SK-N-SH treated with all-trans-retinoic acid at 6 μM for 48 hours (cell line): ENCODE results near the gene CCL4.
"Not testable (repeated sequence)": the region's sequence is repeated elsewhere in the genome, so short reads cannot be mapped to it uniquely, and the experiment has no call there.

Experiments used
- ATAC-seq: fragments of 200-7000 bp; cut with Tn5 transposase; 3 replicates; pipeline ENCODE4 v1.9.1; 2020; ENCODE audit warnings: mild to moderate bottlenecking, moderate library complexity
- ARNTL ChIP-seq: fragments of 450-650 bp; formaldehyde crosslinking; IDR thresholded peaks from 2 replicates; pipeline ENCODE4 v1.5.0; 2020; ENCODE audit warnings: low read depth, mild to moderate bottlenecking, moderate library complexity, borderline replicate concordance
- CSDC2 ChIP-seq: fragments of 250-450 bp; sonication (Bioruptor Pico); IDR thresholded peaks from 2 replicates; pipeline ENCODE4 v1.5.0; 2020; ENCODE audit warnings: mild to moderate bottlenecking, moderate library complexity
- ESRRG ChIP-seq: fragments of 250-450 bp; sonication (Bioruptor Pico); IDR thresholded peaks from 2 replicates; pipeline ENCODE4 v1.6.1; 2021; ENCODE audit warnings: mild to moderate bottlenecking
- GLIS3 ChIP-seq: fragments of 250-450 bp; sonication (Bioruptor Pico); IDR thresholded peaks from 2 replicates; pipeline ENCODE4 v1.5.0; 2020; ENCODE audit warnings: mild to moderate bottlenecking, moderate library complexity
- ISL1 ChIP-seq: fragments of 250-450 bp; sonication (Bioruptor Pico); IDR thresholded peaks from 2 replicates; pipeline ENCODE4 v2.1.2; 2022; ENCODE audit warnings: mild to moderate bottlenecking, moderate library complexity
- OSR1 ChIP-seq: fragments of 250-450 bp; sonication (Bioruptor Pico); IDR thresholded peaks from 2 replicates; pipeline ENCODE4 v1.8.0; 2022; ENCODE audit warnings: moderate library complexity, mild to moderate bottlenecking, inconsistent platforms
- PPARA ChIP-seq: fragments of 250-450 bp; sonication (Bioruptor Pico); IDR thresholded peaks from 2 replicates; pipeline ENCODE4 v1.5.0; 2020; ENCODE audit warnings: mild to moderate bottlenecking, borderline replicate concordance
- RARB ChIP-seq: fragments of 250-450 bp; sonication (Bioruptor Pico); IDR thresholded peaks from 2 replicates; pipeline ENCODE4 v1.8.0; 2021; ENCODE audit warnings: mild to moderate bottlenecking, moderate library complexity
- SNAI2 ChIP-seq: fragments of 250-450 bp; sonication (Bioruptor Pico); IDR thresholded peaks from 2 replicates; pipeline ENCODE4 v1.5.0; 2020; ENCODE audit warnings: mild to moderate bottlenecking, moderate library complexity
- TCF4 ChIP-seq: fragments of 250-450 bp; sonication (Bioruptor Pico); IDR thresholded peaks from 2 replicates; pipeline ENCODE4 v1.8.0; 2021; ENCODE audit warnings: mild to moderate bottlenecking, moderate library complexity, borderline replicate concordance
- TOX ChIP-seq: fragments of 250-450 bp; sonication (Bioruptor Pico); IDR thresholded peaks from 2 replicates; pipeline ENCODE4 v1.8.0; 2021; ENCODE audit warnings: mild to moderate bottlenecking, moderate library complexity, borderline replicate concordance
- ZC3H10 ChIP-seq: fragments of 250-450 bp; sonication (Bioruptor Pico); IDR thresholded peaks from 2 replicates; pipeline ENCODE4 v1.5.1; 2021; ENCODE audit warnings: mild to moderate bottlenecking, moderate library complexity
- ZFP3 ChIP-seq: fragments of 250-450 bp; sonication (Bioruptor Pico); IDR thresholded peaks from 2 replicates; pipeline ENCODE4 v1.5.0; 2020; ENCODE audit warnings: mild to moderate bottlenecking, moderate library complexity
- ZNF565 ChIP-seq: fragments of 450-650 bp; formaldehyde crosslinking; conservative IDR thresholded peaks from 2 replicates; pipeline ENCODE4 v1.5.0; 2020; ENCODE audit warnings: low read depth, mild to moderate bottlenecking, moderate library complexity
- ZNF70 ChIP-seq: fragments of 450-650 bp; formaldehyde crosslinking; IDR thresholded peaks from 2 replicates; pipeline ENCODE4 v1.5.0; 2020; ENCODE audit warnings: mild to moderate bottlenecking, moderate library complexity
- ZNF8 ChIP-seq: fragments of 450-650 bp; formaldehyde crosslinking; IDR thresholded peaks from 2 replicates; pipeline ENCODE4 v1.5.0; 2020; ENCODE audit warnings: mild to moderate bottlenecking, moderate library complexity
- TF ChIP-seq, protein P1 (sequence below): fragments of 250-450 bp; sonication (Bioruptor Pico); IDR thresholded peaks from 2 replicates; pipeline ENCODE4 v1.8.0; 2021; ENCODE audit warnings: low read depth, mild to moderate bottlenecking, moderate library complexity, borderline replicate concordance
- TF ChIP-seq, protein P2 (sequence below): fragments of 250-450 bp; sonication (Bioruptor Pico); IDR thresholded peaks from 2 replicates; pipeline ENCODE4 v1.5.1; 2021; ENCODE audit warnings: mild to moderate bottlenecking, moderate library complexity
- TF ChIP-seq, protein P3 (sequence below): fragments of 250-450 bp; sonication (Bioruptor Pico); IDR thresholded peaks from 2 replicates; pipeline ENCODE4 v1.8.0; 2020; ENCODE audit warnings: mild to moderate bottlenecking, moderate library complexity, borderline replicate concordance
- TF ChIP-seq, protein P4 (sequence below): fragments of 250-450 bp; sonication (Bioruptor Pico); IDR thresholded peaks from 2 replicates; pipeline ENCODE4 v1.5.0; 2020; ENCODE audit warnings: mild to moderate bottlenecking, moderate library complexity
- TF ChIP-seq, protein P5 (sequence below): fragments of 250-450 bp; sonication (Bioruptor Pico); IDR thresholded peaks from 2 replicates; pipeline ENCODE4 v1.5.1; 2020; ENCODE audit warnings: low read depth, mild to moderate bottlenecking, moderate library complexity

Gene CCL4

DNA sequence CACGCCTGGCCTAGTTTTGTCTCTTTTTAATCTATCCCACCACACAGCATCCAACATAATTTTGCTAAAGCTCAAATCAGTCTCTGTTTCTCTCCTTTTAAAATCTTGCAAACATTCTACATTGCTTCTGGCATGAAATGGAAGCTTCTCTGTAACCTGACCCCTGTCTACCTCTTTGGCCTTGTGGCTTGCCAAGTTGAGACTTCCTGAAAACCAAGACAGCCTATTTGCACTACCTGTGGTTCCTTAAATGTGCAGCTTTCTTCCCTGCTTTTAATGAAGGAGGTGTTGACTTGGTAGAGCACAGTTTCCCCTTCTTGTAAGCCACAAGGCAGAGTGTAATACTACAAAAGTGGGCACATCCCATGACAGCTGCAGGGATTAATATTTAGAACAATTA, 7.6 kb upstream of the CCL4 start:
- TF ChIP-seq RARB (no peak), CSDC2 (CRISPR knock-in tag) (no peak), ZFP3 (CRISPR knock-in tag) (no peak), SNAI2 (no peak), GLIS3 (no peak), OSR1 (CRISPR knock-in tag) (no peak), PPARA (CRISPR knock-in tag) (no peak), TOX (CRISPR knock-in tag) (no peak), ARNTL (no peak), ZNF8 (no peak), ZNF565 (CRISPR knock-in tag) (no peak), ZC3H10 (CRISPR knock-in tag) (no peak), ISL1 (CRISPR knock-in tag) (no peak), ZNF70 (no peak), TCF4 (no peak), ESRRG (CRISPR knock-in tag) (no peak)
- TF ChIP-seq, protein P1, sequence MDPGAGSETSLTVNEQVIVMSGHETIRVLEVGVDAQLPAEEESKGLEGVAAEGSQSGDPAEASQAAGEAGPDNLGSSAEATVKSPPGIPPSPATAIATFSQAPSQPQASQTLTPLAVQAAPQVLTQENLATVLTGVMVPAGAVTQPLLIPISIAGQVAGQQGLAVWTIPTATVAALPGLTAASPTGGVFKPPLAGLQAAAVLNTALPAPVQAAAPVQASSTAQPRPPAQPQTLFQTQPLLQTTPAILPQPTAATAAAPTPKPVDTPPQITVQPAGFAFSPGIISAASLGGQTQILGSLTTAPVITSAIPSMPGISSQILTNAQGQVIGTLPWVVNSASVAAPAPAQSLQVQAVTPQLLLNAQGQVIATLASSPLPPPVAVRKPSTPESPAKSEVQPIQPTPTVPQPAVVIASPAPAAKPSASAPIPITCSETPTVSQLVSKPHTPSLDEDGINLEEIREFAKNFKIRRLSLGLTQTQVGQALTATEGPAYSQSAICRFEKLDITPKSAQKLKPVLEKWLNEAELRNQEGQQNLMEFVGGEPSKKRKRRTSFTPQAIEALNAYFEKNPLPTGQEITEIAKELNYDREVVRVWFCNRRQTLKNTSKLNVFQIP (CRISPR knock-in tag), result no peak
- TF ChIP-seq, protein P2, sequence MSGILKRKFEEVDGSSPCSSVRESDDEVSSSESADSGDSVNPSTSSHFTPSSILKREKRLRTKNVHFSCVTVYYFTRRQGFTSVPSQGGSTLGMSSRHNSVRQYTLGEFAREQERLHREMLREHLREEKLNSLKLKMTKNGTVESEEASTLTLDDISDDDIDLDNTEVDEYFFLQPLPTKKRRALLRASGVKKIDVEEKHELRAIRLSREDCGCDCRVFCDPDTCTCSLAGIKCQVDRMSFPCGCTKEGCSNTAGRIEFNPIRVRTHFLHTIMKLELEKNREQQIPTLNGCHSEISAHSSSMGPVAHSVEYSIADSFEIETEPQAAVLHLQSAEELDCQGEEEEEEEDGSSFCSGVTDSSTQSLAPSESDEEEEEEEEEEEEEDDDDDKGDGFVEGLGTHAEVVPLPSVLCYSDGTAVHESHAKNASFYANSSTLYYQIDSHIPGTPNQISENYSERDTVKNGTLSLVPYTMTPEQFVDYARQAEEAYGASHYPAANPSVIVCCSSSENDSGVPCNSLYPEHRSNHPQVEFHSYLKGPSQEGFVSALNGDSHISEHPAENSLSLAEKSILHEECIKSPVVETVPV (CRISPR knock-in tag), result no peak
- TF ChIP-seq, protein P3, sequence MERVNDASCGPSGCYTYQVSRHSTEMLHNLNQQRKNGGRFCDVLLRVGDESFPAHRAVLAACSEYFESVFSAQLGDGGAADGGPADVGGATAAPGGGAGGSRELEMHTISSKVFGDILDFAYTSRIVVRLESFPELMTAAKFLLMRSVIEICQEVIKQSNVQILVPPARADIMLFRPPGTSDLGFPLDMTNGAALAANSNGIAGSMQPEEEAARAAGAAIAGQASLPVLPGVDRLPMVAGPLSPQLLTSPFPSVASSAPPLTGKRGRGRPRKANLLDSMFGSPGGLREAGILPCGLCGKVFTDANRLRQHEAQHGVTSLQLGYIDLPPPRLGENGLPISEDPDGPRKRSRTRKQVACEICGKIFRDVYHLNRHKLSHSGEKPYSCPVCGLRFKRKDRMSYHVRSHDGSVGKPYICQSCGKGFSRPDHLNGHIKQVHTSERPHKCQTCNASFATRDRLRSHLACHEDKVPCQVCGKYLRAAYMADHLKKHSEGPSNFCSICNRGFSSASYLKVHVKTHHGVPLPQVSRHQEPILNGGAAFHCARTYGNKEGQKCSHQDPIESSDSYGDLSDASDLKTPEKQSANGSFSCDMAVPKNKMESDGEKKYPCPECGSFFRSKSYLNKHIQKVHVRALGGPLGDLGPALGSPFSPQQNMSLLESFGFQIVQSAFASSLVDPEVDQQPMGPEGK (CRISPR knock-in tag), result no peak
- TF ChIP-seq, protein P4, sequence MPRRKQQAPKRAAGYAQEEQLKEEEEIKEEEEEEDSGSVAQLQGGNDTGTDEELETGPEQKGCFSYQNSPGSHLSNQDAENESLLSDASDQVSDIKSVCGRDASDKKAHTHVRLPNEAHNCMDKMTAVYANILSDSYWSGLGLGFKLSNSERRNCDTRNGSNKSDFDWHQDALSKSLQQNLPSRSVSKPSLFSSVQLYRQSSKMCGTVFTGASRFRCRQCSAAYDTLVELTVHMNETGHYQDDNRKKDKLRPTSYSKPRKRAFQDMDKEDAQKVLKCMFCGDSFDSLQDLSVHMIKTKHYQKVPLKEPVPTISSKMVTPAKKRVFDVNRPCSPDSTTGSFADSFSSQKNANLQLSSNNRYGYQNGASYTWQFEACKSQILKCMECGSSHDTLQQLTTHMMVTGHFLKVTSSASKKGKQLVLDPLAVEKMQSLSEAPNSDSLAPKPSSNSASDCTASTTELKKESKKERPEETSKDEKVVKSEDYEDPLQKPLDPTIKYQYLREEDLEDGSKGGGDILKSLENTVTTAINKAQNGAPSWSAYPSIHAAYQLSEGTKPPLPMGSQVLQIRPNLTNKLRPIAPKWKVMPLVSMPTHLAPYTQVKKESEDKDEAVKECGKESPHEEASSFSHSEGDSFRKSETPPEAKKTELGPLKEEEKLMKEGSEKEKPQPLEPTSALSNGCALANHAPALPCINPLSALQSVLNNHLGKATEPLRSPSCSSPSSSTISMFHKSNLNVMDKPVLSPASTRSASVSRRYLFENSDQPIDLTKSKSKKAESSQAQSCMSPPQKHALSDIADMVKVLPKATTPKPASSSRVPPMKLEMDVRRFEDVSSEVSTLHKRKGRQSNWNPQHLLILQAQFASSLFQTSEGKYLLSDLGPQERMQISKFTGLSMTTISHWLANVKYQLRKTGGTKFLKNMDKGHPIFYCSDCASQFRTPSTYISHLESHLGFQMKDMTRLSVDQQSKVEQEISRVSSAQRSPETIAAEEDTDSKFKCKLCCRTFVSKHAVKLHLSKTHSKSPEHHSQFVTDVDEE (CRISPR knock-in tag), result no peak
- ATAC-seq, result no peak

DNA sequence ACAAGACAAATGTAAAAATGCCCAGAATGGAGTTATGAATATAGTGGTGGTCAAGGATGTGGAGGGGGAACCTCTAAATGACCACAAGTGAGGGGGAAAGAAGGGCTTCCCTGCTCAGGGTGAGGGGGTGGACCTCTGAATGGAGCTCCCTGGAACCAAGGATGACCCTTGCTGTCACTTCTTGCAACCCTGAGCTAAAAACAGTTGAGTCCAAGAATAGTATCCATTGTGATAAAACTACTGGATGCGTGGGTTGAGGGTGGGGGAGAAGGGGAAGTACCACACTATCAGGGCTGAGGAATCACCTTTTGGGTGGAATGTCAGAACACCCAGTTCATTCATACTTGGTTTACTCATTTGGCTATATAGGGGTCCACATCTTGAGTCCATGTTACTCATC, 4.6 kb upstream of the CCL4 start:
- not testable (repeated sequence) for ATAC-seq

DNA sequence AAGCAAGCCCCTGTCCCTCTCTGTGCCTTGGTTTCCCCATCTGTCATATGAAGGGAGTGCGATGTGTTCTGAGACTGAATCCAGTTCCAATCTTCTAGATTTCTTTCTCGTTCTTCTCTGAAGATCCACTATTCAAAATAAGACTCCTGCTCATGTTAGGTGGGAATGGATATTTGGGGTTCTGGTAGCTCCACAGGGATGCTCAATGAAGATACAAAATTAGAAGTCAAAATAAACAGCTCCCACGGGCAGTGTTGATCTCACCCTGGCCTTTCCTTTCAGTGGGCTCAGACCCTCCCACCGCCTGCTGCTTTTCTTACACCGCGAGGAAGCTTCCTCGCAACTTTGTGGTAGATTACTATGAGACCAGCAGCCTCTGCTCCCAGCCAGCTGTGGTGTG, 619 bp downstream of the CCL4 start:
- not testable (repeated sequence) for ATAC-seq

DNA sequence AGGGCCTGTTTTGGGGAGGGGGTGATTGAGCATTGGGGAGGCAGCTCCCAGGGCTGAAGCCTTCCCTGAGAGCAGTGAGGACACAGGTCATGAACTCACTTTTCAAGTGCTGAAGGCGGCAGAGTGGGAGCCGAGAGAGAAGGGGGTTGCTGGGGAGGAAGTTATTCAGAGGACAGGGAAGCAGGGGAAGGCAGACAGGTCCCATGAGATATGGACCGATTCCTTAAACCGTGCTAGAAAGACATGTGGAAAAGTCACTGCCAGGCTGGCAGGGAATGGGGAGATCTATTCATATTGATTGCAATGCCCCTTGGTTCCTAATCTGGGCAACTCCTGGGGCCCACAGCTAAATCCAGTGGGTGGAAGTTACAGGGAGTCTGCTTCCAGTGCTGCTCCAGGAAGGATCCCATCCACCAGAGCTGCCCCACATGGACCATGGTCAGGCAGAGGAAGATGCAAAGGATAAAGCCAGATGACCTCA, 1.1 kb downstream of the CCL4 start:
- TF ChIP-seq, protein P5, sequence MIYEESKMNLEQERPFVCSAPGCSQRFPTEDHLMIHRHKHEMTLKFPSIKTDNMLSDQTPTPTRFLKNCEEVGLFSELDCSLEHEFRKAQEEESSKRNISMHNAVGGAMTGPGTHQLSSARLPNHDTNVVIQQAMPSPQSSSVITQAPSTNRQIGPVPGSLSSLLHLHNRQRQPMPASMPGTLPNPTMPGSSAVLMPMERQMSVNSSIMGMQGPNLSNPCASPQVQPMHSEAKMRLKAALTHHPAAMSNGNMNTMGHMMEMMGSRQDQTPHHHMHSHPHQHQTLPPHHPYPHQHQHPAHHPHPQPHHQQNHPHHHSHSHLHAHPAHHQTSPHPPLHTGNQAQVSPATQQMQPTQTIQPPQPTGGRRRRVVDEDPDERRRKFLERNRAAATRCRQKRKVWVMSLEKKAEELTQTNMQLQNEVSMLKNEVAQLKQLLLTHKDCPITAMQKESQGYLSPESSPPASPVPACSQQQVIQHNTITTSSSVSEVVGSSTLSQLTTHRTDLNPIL (CRISPR knock-in tag), result no peak
- no peak for TF ChIP-seq PPARA (CRISPR knock-in tag)
- TF ChIP-seq, protein P1 (CRISPR knock-in tag), result no peak
- TF ChIP-seq ISL1 (CRISPR knock-in tag), result no peak
- TF ChIP-seq ZNF70, result no peak
- TF ChIP-seq ZC3H10 (CRISPR knock-in tag), result no peak
- TF ChIP-seq TCF4, result no peak
- TF ChIP-seq, protein P3 (CRISPR knock-in tag), result no peak
- no peak for TF ChIP-seq CSDC2 (CRISPR knock-in tag)
- no peak for TF ChIP-seq ARNTL
- no peak for ATAC-seq
